GM23338 (cell line): ENCODE data around the gene EXD3. TPM values are rescaled to one million over a fixed set of nuclear protein-coding genes. Genes with fewer than 3 reads are reported as not detected.

ENCODE experiments used
- ATAC-seq: fragments of 200-7000 bp; cut with Tn5 transposase; 3 replicates; pipeline ENCODE4 v1.9.1; 2020
- DNase-seq: peaks from one replicate; pipeline ENCODE4 v3.0.0-alpha.2; 2015; ENCODE audit warnings: low spot score
- H2AFZ ChIP-seq: fragments of 200-600 bp; sonication (generic); 2 replicates; pipeline ENCODE4 v1.8.0; 2016; ENCODE audit warnings: antibody characterized with exemption, mild to moderate bottlenecking, moderate library complexity
- H3F3A ChIP-seq: fragments of 200-600 bp; sonication (generic); replicated peaks from 2 replicates; pipeline ENCODE4 v1.8.0; 2017; ENCODE audit warnings: antibody characterized with exemption, mixed run types, low read depth
- H3K27ac ChIP-seq: fragments of 200-600 bp; sonication (generic); 2 replicates; pipeline ENCODE4 v1.6.1; 2016; ENCODE audit warnings: low read depth
- H3K27me3 ChIP-seq: fragments of 200-600 bp; sonication (generic); 2 replicates; pipeline ENCODE4 v1.8.0; 2016; ENCODE audit warnings: mild to moderate bottlenecking, mixed run types, moderate library complexity; ENCODE audit not compliant: insufficient read depth
- H3K36me3 ChIP-seq: fragments of 200-600 bp; sonication (generic); 2 replicates; pipeline ENCODE4 v1.8.0; 2016; ENCODE audit warnings: mild to moderate bottlenecking; ENCODE audit not compliant: insufficient read depth
- H3K4me1 ChIP-seq: fragments of 200-600 bp; sonication (generic); 2 replicates; pipeline ENCODE4 v1.8.0; 2016; ENCODE audit warnings: mild to moderate bottlenecking, moderate library complexity; ENCODE audit not compliant: insufficient read depth
- H3K4me2 ChIP-seq: fragments of 200-600 bp; sonication (generic); 2 replicates; pipeline ENCODE4 v1.7.1; 2017; ENCODE audit warnings: mixed run types
- H3K4me3 ChIP-seq: fragments of 200-600 bp; sonication (generic); 2 replicates; pipeline ENCODE4 v1.6.1; 2016; ENCODE audit warnings: mixed run types
- H3K79me2 ChIP-seq: fragments of 200-600 bp; sonication (generic); replicated peaks from 2 replicates; pipeline ENCODE4 v1.8.0; 2017; ENCODE audit warnings: mild to moderate bottlenecking; ENCODE audit not compliant: insufficient read depth
- H3K9me2 ChIP-seq: fragments of 200-600 bp; sonication (generic); 2 replicates; pipeline ENCODE4 v1.8.0; 2017; ENCODE audit not compliant: insufficient read depth
- H4K20me1 ChIP-seq: fragments of 200-600 bp; sonication (generic); replicated peaks from 2 replicates; pipeline ENCODE4 v1.8.0; 2017; ENCODE audit warnings: mild to moderate bottlenecking; ENCODE audit not compliant: insufficient read depth
- H3K27ac Mint-ChIP-seq: 2 replicates; pipeline ENCODE4 v1.8.0; 2020; ENCODE audit warnings: inconsistent platforms, mild to moderate bottlenecking, moderate library complexity, mixed read lengths
- H3K27me3 Mint-ChIP-seq: 3 replicates; pipeline ENCODE4 v1.8.0; 2022; ENCODE audit warnings: low read depth, mild to moderate bottlenecking, moderate library complexity, mixed read lengths, inconsistent platforms; ENCODE audit not compliant: insufficient read depth, poor library complexity
- H3K36me3 Mint-ChIP-seq: 3 replicates; pipeline ENCODE4 v1.8.0; 2021; ENCODE audit warnings: low read depth, mild to moderate bottlenecking, inconsistent platforms, moderate library complexity, mixed read lengths
- H3K4me1 Mint-ChIP-seq: 3 replicates; pipeline ENCODE4 v1.8.0; 2020; ENCODE audit warnings: mild to moderate bottlenecking, inconsistent platforms, mixed read lengths
- H3K4me3 Mint-ChIP-seq: 3 replicates; pipeline ENCODE4 v1.8.0; 2021; ENCODE audit warnings: moderate library complexity, mild to moderate bottlenecking, inconsistent platforms, mixed read lengths
- H3K9me3 Mint-ChIP-seq: 3 replicates; pipeline ENCODE4 v1.8.0; 2020; ENCODE audit warnings: moderate library complexity, mild to moderate bottlenecking, inconsistent platforms, mixed read lengths
- JUNB ChIP-seq: IDR thresholded peaks from one replicate; pipeline ENCODE4 v1.6.1; 2016; ENCODE audit warnings: antibody characterized with exemption; ENCODE audit not compliant: unreplicated experiment
- NANOG ChIP-seq: IDR thresholded peaks from 2 replicates; pipeline ENCODE4 v1.6.1; 2016; ENCODE audit warnings: antibody characterized with exemption, borderline replicate concordance
- ZNF114 ChIP-seq: fragments of 250-450 bp; sonication (Bioruptor Pico); IDR thresholded peaks from 2 replicates; pipeline ENCODE4 v1.5.0; 2020; ENCODE audit warnings: mild to moderate bottlenecking, moderate library complexity
- ZNF331 ChIP-seq: fragments of 250-450 bp; sonication (Bioruptor Pico); IDR thresholded peaks from 2 replicates; pipeline ENCODE4 v1.5.0; 2020; ENCODE audit warnings: low read depth, mild to moderate bottlenecking, moderate library complexity
- polyA plus RNA-seq: library from polyadenylated mRNA; unstranded; fragments of >200 nt; fragmentation: Nextera tagmentation; extraction: Ambion mirVana; gene quantifications from 2 replicates; pipeline ENCODE4 v1.2.1, GENCODE V29; 2016
- total RNA-seq: library from RNA; depleted of rRNA; stranded (reverse); fragments of >200 nt; shearing (Covaris generic); gene quantifications from 2 replicates; pipeline ENCODE4 v1.2.3, GENCODE V29; 2014
- TF ChIP-seq, protein P1 (sequence below): IDR thresholded peaks from one replicate; pipeline ENCODE4 v1.6.1; 2018; ENCODE audit warnings: antibody characterized with exemption; ENCODE audit not compliant: unreplicated experiment
- TF ChIP-seq, protein P2 (sequence below): fragments of 250-450 bp; sonication (Bioruptor Pico); IDR thresholded peaks from 2 replicates; pipeline ENCODE4 v1.5.0; 2020; ENCODE audit warnings: mild to moderate bottlenecking, moderate library complexity

The EXD3 gene
- total and polyA plus RNA-seq, 2 experiments from 2014 or later, result 3.6 to 9.7 TPM

DNA sequence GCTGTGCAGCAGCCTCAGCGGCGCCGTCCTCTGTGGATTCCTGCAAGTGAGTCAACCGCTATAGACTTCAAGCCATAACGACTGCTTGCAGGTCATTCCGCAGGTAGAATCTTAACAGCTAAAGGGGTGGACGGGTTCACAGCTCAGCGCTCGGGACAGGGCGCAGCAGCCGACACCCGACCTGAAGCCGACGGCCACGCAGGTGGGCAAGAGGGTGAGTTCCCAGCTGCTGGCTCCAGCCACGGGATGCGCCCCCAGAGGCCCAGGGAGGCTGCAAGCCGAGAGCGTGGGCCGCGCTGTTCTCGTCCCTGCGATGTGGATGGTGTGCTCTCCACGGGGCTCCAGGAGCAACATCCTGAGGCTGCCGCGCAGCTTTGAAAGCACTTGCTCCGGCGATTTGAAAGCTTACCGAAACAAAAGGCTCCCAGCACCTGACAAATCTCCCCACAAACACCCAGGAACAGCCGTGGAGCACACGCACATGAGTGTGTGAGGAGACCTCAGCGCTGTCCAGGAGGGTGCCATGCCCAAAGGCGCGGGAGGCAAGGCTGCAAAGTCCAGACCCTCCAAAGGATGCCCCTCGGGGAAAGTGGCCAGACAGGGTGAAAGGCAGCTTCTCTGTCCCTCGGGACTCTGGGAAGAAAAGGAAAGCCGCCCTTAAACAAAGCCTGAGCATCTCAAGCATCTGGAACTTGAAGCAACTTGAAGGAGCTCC, 48.7 kb downstream of the EXD3 start:
- Mint-ChIP-seq H3K4me3 (no peak overlapping the region), H3K9me3 (peaks cover 12% of the 10 kb centered on the region), H3K27ac (no peak overlapping the region), H3K27me3 (peaks cover 7% of the 10 kb centered on the region), H3K4me1 (no peaks in the 10 kb centered on the region), H3K36me3 (peaks cover 5% of the 10 kb centered on the region; the same call in 1 of the 3 replicates)
- Histone ChIP-seq H3K27ac (no peak overlapping the region), H3K27me3 (peaks cover 4% of the 10 kb centered on the region), H3K9me2 (no peaks in the 10 kb centered on the region), H2AFZ (no peak overlapping the region), H3K4me1 (no peaks in the 10 kb centered on the region), H3K4me2 (no peak overlapping the region), H3K36me3 (no peaks in the 10 kb centered on the region), H3F3A (no peaks in the 10 kb centered on the region), H3K4me3 (no peak overlapping the region), H3K79me2 (no peaks in the 10 kb centered on the region), H4K20me1 (no peaks in the 10 kb centered on the region)
- no peak for ATAC-seq
- TF ChIP-seq, protein P1, sequence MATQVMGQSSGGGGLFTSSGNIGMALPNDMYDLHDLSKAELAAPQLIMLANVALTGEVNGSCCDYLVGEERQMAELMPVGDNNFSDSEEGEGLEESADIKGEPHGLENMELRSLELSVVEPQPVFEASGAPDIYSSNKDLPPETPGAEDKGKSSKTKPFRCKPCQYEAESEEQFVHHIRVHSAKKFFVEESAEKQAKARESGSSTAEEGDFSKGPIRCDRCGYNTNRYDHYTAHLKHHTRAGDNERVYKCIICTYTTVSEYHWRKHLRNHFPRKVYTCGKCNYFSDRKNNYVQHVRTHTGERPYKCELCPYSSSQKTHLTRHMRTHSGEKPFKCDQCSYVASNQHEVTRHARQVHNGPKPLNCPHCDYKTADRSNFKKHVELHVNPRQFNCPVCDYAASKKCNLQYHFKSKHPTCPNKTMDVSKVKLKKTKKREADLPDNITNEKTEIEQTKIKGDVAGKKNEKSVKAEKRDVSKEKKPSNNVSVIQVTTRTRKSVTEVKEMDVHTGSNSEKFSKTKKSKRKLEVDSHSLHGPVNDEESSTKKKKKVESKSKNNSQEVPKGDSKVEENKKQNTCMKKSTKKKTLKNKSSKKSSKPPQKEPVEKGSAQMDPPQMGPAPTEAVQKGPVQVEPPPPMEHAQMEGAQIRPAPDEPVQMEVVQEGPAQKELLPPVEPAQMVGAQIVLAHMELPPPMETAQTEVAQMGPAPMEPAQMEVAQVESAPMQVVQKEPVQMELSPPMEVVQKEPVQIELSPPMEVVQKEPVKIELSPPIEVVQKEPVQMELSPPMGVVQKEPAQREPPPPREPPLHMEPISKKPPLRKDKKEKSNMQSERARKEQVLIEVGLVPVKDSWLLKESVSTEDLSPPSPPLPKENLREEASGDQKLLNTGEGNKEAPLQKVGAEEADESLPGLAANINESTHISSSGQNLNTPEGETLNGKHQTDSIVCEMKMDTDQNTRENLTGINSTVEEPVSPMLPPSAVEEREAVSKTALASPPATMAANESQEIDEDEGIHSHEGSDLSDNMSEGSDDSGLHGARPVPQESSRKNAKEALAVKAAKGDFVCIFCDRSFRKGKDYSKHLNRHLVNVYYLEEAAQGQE, result no peak
- TF ChIP-seq NANOG (no peak), ZNF114 (CRISPR knock-in tag) (no peak), JUNB (no peak), ZNF331 (CRISPR knock-in tag) (no peak)
- TF ChIP-seq, protein P2, sequence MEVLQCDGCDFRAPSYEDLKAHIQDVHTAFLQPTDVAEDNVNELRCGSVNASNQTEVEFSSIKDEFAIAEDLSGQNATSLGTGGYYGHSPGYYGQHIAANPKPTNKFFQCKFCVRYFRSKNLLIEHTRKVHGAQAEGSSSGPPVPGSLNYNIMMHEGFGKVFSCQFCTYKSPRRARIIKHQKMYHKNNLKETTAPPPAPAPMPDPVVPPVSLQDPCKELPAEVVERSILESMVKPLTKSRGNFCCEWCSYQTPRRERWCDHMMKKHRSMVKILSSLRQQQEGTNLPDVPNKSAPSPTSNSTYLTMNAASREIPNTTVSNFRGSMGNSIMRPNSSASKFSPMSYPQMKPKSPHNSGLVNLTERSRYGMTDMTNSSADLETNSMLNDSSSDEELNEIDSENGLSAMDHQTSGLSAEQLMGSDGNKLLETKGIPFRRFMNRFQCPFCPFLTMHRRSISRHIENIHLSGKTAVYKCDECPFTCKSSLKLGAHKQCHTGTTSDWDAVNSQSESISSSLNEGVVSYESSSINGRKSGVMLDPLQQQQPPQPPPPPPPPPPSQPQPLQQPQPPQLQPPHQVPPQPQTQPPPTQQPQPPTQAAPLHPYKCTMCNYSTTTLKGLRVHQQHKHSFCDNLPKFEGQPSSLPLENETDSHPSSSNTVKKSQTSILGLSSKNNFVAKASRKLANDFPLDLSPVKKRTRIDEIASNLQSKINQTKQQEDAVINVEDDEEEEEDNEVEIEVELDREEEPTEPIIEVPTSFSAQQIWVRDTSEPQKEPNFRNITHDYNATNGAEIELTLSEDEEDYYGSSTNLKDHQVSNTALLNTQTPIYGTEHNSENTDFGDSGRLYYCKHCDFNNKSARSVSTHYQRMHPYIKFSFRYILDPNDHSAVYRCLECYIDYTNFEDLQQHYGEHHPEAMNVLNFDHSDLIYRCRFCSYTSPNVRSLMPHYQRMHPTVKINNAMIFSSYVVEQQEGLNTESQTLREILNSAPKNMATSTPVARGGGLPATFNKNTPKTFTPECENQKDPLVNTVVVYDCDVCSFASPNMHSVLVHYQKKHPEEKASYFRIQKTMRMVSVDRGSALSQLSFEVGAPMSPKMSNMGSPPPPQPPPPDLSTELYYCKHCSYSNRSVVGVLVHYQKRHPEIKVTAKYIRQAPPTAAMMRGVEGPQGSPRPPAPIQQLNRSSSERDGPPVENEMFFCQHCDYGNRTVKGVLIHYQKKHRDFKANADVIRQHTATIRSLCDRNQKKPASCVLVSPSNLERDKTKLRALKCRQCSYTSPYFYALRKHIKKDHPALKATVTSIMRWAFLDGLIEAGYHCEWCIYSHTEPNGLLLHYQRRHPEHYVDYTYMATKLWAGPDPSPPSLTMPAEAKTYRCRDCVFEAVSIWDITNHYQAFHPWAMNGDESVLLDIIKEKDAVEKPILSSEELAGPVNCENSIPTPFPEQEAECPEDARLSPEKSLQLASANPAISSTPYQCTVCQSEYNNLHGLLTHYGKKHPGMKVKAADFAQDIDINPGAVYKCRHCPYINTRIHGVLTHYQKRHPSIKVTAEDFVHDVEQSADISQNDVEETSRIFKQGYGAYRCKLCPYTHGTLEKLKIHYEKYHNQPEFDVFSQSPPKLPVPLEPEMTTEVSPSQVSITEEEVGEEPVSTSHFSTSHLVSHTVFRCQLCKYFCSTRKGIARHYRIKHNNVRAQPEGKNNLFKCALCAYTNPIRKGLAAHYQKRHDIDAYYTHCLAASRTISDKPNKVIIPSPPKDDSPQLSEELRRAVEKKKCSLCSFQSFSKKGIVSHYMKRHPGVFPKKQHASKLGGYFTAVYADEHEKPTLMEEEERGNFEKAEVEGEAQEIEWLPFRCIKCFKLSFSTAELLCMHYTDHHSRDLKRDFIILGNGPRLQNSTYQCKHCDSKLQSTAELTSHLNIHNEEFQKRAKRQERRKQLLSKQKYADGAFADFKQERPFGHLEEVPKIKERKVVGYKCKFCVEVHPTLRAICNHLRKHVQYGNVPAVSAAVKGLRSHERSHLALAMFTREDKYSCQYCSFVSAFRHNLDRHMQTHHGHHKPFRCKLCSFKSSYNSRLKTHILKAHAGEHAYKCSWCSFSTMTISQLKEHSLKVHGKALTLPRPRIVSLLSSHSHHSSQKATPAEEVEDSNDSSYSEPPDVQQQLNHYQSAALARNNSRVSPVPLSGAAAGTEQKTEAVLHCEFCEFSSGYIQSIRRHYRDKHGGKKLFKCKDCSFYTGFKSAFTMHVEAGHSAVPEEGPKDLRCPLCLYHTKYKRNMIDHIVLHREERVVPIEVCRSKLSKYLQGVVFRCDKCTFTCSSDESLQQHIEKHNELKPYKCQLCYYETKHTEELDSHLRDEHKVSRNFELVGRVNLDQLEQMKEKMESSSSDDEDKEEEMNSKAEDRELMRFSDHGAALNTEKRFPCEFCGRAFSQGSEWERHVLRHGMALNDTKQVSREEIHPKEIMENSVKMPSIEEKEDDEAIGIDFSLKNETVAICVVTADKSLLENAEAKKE (CRISPR knock-in tag), result no peak
- DNase-seq, result no peak
